Hepatocyte (in vitro differentiated cells): ENCODE data around the gene KCNH3.

ENCODE experiments used
- CTCF ChIP-seq: fragments of 200-600 bp; sonication (generic); IDR thresholded peaks from 2 replicates; pipeline ENCODE4 v1.5.1; 2016; ENCODE audit warnings: antibody characterized with exemption, mild to moderate bottlenecking; ENCODE audit not compliant: poor library complexity
- EZH2phosphoT487 ChIP-seq: fragments of 200-600 bp; sonication (generic); IDR thresholded peaks from one replicate; pipeline ENCODE4 v1.6.1; 2018; ENCODE audit warnings: antibody characterized with exemption, mild to moderate bottlenecking, low read depth, moderate library complexity; ENCODE audit not compliant: unreplicated experiment, severe bottlenecking

GRCh38 chr12:49557187-49557916 lies 18.5 kb downstream of the KCNH3 start:
- no peak for TF ChIP-seq EZH2phosphoT487
- no peak for TF ChIP-seq CTCF
